Measurements from ENCODE around the gene CSRP1.

GRCh38 chr1:201436969-201437368, 70.0 kb downstream of the CSRP1 start:
- TF ChIP-seq CTCF (IDR thresholded peaks at IDR 0.05; ENCODE audit: insufficient read depth, low read length, poor library complexity, severe bottlenecking) (no peak), EZH2phosphoT487 (conservative IDR thresholded peaks at IDR 0.05; ENCODE audit: low read length) (no peak)
